ENCODE results near the gene KIF26B.

Gene KIF26B

GRCh38 chr1:245148069-245148468 is 6.7 kb upstream of the KIF26B start:
- no peak for TF ChIP-seq CTCF (IDR thresholded peaks at IDR 0.05; ENCODE audit: low read depth, low read length, missing control alignments)
- no peak for DNase-seq (ENCODE audit: extremely low read depth, low read depth)

GRCh38 chr1:245148861-245149260 is 5.9 kb upstream of the KIF26B start:
- no peak for DNase-seq (ENCODE audit: extremely low read depth, low read depth)
- no peak overlapping the region for H3K4me3 ChIP-seq (replicated peaks; ENCODE audit: low read depth, low read length)
- TF ChIP-seq CTCF (IDR thresholded peaks at IDR 0.05; ENCODE audit: low read depth, low read length, missing control alignments), result no peak

More at GRCh38 chr1:245148069-245148468, 6.7 kb upstream of the KIF26B start:
- H3K4me3 ChIP-seq (replicated peaks; ENCODE audit: low read depth, low read length), result no peak overlapping the region

GRCh38 chr1:245153081-245153551 is 1.7 kb upstream of the KIF26B start:
- peak overlapping the region; percentile 65 for H3K4me3 ChIP-seq (replicated peaks; ENCODE audit: low read depth, low read length)
- no peak for DNase-seq (ENCODE audit: extremely low read depth, low read depth)
- peak; percentile 58 for TF ChIP-seq CTCF (IDR thresholded peaks at IDR 0.05; ENCODE audit: low read depth, low read length, missing control alignments)

GRCh38 chr1:245153552-245154428 is 995 bp upstream of the KIF26B start:
- no peak for TF ChIP-seq CTCF (IDR thresholded peaks at IDR 0.05; ENCODE audit: low read depth, low read length, missing control alignments)
- peak overlapping the region; percentile 65 for H3K4me3 ChIP-seq (replicated peaks; ENCODE audit: low read depth, low read length)
- DNase-seq (ENCODE audit: extremely low read depth, low read depth), result no peak

GRCh38 chr1:245155272-245156040 is 671 bp downstream of the KIF26B start:
- DNase-seq (ENCODE audit: extremely low read depth, low read depth), result no peak
- peak overlapping the region; percentile 65 for H3K4me3 ChIP-seq (replicated peaks; ENCODE audit: low read depth, low read length)
- TF ChIP-seq CTCF (IDR thresholded peaks at IDR 0.05; ENCODE audit: low read depth, low read length, missing control alignments), result no peak

- TF ChIP-seq CTCF (IDR thresholded peaks at IDR 0.05; ENCODE audit: low read depth, low read length, missing control alignments), result peak; percentile 57
- peak overlapping the region; percentile 65 for H3K4me3 ChIP-seq (replicated peaks; ENCODE audit: low read depth, low read length)
- no peak for DNase-seq (ENCODE audit: extremely low read depth, low read depth)
Observed at GRCh38 chr1:245156041-245156735, 1.4 kb downstream of the KIF26B start.

All from HFF-Myc (cell line).